ENCODE data around the gene ZNF280C.
"Not testable (repeated sequence)": the region's sequence is repeated elsewhere in the genome, so short reads cannot be mapped to it uniquely, and the experiment has no call there.

Gene ZNF280C

DNA sequence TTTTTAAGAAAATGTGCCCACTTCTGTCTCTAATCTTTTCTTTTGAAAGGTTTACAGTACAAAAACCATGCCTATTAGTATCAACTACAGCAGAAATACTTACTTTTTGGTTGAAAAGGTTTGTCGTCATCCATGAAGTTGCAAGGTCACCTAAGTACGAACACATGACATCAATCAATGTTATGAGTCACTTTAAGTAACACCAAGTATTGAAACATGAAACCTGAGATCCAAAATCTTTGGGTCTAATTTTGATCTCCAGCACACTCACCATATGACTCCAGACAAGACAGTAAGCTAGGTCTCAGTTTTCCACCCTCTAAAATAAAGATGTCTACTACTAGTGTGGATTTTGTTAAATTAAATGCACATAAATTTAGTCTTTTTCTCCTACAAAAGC lies 8.4 kb downstream of the ZNF280C start:
- DNase-seq (ENCODE audit: low read depth in 2 of 2): no peak

DNA sequence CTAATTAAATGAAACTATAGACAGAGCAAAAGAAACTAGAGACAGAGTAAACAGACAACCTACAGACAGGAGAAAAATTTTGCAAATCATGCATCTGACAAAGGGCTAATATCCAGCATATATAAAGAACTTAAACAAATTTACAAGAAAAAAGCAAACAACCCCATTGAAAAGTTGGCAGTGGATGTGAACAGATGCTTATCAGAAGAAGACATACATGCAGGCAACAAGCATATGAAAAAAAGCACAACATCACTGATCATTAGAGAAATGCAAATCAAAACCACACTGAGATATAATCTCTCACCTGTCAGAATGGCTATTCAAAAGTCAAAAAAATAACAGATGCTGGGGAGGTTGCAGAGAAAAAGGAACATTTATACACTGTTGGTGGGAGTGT lies 14.8 kb downstream of the ZNF280C start:
- no peak for DNase-seq (ENCODE audit: low read depth in 2 of 2)

DNA sequence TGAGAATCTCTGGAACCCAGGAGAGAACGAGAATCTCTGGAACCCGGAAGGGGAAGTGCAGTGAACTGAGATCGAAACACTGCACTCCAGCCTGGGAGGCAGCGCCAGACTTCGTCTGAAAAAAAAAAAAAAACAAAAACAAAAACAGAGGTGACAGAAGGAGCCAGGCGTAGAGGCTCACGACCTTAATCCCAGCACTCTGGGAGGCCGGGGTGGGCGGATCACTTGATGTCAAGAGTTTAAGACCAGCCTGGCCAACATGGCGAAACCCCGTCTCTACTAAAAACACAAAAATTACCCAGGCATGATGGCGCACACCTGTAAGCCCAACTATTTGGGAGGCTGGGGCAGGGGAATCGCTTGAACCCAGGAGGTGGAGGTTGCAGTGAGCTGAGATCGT lies 17.0 kb downstream of the ZNF280C start:
- no peak for DNase-seq (ENCODE audit: low read depth in 2 of 2)

DNA sequence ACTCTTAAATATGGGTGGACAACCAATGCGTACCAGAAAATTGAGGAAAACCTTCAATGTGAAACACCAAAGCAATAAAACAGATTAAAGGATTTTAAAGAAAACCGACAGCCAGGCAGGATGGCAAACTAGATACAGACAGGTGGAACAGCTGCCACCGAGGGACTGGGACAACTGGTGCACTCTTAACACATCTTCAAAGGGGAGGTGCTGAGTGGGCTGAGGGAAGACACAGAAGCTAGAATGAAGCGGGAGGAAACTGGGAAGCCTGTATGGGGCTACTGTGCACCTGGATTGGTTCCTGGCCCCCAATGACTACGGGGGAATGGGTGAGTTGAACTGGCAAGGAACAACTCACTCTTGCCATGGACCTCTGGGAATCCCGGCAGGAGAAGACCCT lies 20.7 kb downstream of the ZNF280C start:
- no peak for DNase-seq (ENCODE audit: low read depth in 2 of 2)

DNA sequence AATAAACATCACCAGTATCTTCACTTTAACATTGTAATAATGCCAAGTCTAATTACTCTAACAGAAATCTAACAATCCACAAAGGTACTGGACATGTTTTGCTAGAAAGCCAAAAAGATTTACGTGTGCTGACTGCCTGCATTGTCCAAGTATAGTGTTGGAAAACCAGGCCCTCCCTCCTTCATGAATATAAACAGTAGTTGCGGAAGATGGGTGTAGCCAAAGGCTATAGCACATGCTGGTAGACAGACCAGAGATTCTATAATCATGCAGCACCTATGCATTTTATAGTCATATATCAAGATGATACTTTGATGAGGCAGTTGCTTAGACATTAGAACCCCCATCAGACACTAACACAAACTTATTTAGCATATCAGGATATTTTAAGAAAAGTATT lies 22.6 kb downstream of the ZNF280C start:
- DNase-seq (ENCODE audit: low read depth in 2 of 2): no peak

DNA sequence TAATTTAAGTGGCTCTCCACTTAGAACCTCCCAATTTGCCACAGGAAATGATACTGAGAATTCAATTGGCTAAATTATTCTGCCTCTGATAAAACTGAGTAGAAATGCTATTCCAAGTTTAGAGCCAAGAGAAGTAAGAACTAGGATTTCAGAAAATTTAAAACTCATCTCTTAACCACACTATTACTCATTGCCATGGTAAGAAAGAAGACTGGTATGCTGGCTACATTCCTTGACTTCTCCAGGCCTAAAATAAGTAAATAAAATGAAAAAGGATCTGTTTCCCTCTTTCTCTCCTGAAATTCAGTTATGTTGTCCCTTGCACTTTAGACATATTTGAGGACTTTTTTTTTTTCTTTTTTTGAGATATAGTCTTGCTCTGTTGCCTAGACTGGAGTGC lies 23.3 kb downstream of the ZNF280C start:
- DNase-seq (ENCODE audit: low read depth in 2 of 2): no peak

DNA sequence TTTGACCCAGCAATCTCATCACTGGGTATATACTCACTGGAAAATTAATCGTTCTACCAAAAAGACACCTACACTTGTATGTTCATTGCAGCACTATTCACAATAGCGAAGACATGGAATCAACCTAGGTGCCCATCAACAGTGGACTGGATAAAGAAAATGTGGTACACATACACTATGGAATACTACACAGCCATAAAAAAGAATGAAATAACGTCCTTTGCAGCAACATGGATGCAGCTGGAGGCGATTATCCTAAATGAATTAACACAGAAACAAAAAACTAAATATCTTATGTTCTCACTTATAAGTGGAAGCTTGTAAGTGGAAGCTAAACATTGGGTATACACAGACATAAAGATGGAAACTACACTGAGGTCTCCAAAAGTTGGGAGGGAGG lies 37.5 kb downstream of the ZNF280C start:
- not testable (repeated sequence) for DNase-seq (ENCODE audit: low read depth in 2 of 2)

DNA sequence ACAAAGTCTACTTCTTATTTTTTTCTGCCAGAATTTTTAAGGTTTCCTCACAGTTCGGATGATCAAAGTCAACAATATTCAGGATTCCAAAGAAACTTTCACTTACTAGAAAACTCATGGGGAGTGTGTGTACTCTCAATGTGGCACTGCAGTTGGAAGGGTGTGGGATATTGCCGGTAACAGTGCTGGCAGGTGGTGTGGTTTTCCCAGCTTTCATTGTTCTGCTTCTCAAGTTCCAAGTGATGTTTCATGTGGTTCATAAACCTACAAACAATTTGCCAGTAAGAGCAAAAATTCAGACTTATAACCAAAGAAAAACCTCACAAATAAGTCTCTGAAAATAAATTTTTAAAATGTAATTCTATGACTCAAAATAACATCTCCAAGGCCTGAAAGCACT lies 39.8 kb downstream of the ZNF280C start:
- DNase-seq (ENCODE audit: low read depth in 2 of 2): no peak

DNA sequence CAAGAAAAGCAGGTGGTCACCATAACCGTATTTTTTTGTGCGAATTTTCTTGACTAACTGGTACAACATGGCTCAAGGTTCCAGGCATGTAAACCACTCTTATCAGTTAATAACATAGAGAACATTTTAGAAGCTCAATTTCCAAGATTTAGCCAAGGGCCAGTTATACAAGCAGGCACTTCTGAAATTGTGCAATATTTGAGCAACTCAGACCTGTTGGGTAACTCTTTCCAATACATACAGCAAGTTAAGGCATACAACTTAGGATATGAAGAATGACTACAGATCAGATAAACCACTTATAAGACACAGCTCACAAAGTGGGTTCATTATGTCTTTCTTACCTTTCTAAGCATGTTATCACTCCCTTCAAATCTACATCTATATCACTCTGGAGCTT lies 43.9 kb downstream of the ZNF280C start:
- no peak for DNase-seq (ENCODE audit: low read depth in 2 of 2)

DNA sequence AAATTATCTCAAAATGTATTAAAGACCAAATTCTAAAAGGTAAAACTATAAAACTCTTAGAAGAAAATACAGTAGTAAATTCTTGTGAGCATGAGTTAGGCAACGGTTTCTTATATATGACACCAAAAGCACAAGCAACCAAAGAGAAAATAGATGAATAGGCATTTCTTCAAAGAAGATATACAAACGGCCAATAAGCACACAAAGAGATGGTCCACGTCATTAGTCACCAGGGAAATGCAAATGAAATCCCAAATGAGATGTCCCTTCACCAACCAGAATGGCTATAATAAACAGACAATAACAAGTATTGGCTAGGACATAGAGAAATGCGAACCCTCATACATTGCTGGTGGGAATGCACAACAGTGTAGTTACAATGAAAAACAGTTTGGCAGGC lies 52.4 kb downstream of the ZNF280C start:
- no peak for DNase-seq (ENCODE audit: low read depth in 2 of 2)

DNA sequence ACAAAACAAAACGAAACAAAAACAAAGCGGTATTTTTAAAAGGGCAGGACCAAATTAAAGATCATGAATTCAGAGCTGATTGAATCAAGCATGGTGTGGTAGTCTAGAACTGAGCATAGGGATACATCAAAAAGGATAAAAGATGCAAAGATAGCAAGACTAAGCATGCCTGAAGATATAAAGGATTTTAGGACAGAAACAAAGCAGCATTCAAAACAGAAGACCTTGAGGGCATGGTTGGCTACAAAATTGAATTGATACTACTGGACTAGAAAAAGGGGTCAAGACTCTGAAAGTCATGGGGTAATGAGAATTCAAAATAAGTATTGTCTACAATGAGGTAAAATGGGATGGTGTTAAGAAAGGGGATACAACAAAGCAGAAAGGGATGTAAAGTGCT lies 55.3 kb downstream of the ZNF280C start:
- no peak for DNase-seq (ENCODE audit: low read depth in 2 of 2)

DNA sequence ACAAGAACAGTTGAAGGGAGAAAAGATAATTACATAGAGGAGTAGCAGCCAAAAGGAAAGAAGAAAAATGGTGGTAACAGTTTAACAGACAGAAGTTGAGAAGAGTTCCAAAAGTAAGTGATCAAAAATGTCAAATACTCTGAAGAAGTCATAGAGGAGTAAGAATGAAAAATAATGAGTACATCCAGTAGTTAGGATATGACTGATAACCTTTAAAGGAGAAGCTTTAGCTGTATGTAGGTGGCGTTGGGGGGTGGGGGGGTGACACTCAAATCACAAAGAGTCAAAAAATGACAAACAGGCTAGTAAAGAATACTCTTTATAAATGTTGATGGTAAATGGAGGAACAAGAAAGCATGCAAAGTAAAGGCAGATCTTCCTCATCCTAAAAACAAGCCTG lies 56.3 kb downstream of the ZNF280C start:
- DNase-seq (ENCODE audit: low read depth in 2 of 2): no peak

DNA sequence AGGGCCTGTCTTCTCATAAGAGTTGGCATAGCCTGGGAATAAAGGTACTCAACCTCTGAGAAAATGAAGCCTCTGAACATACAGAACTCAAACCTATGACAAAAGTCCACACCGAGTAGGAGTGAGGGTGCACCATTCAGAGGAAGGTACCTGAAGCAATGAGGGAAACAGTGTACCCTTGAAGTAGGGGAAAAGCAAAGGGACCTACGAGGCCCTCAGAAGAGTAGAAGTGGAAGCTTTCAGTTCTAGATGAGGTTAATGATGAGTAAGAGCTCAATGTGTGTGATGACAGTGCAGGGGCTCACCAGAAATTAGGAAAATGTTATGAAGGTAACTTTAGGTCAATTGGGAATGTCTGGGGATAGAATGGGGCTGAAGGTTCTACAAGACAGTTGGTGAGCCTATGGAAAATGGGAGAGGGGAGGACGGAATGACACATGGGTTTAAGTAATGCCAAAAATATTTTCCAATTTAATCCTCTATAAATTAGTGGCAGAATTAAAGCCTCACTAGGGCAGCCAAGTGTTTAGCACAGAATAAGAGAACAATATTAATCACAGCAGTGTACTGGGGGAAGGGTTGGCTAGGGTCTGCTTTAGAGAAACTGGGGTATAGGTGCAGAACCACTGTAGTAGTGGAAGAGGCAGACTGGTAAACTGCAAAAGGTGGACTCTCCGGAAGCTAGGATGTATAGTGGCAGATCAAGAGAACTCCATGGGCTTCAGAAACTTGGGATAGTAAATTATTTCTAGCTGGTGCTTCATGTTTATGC lies 57.1 kb downstream of the ZNF280C start:
- no peak for DNase-seq (ENCODE audit: low read depth in 2 of 2)

DNA sequence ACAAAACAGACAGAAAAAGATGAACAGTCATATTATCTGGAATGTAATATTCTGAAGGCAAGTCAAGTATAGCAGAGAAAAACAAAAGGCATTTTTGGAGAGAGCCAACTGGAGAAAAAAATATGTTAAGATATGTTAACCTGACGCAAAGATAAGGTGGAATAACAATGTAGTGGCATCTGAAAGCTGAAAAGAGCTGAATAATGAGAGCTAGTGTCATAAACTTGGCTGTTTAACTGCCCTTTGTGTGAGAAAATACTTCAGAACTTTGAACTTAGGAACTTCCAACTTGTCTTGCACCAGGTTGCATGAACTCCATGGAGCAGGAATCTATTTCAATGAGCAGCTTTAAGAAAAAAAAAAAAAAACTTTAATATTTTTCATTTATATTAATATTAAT lies 64.1 kb downstream of the ZNF280C start:
- DNase-seq (ENCODE audit: low read depth in 2 of 2): no peak

DNA sequence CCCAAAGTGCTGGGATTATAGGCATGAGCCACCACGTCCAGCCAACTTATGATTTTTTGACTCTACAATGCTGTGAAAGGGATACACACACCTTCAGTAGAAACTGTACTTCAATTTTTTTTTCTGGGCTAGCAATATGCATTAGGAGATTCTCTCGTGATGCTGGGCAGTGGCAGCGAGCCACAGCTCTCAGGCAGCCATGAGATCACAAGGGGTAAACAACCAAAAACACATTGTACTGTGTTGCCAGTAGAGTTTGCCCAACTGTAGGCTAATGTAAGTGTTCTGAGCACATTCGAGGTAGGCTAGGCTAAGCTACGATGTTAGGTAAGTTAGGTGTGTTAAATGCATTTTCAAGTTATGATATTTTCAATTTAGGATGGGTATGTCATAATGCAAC lies 71.2 kb downstream of the ZNF280C start:
- no peak for DNase-seq (ENCODE audit: low read depth in 2 of 2)

DNA sequence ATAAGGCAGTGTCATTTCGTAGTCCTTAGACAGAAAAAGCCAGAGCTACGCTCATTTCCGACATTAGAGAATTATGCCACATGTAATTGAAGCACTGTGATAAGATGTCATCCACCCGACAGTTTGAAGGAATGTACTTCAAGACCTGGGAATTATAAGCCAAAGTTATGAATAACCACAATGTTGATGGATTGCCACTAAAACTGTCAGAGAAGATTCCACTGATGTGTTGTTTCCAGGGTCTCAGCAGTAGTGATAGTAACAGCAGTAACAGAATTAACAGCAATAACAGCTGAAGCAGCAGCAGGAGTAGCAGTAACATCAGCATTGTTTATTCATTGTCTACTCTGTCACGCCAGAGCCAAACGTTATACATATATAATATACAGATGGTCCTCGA lies 72.2 kb downstream of the ZNF280C start:
- no peak for DNase-seq (ENCODE audit: low read depth in 2 of 2)

DNA sequence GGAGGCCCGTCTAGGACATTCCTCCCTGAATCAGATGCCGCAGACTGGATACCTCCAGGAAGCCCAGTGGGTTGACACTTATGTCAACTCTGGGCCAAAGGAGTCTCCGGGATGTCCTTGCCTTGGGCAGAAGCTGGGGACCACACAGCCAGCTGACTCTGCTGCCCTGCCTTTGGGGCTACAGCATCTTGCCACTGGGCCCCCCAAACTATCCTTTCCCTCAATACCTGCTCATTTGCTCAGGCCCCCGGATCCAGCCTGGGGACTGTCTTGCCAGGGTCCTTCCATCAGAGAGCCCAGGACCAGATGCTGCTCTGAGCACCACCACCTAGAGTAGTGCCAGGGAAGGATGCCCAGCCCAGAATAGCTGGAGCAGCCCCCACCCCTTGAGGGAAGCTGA lies 77.9 kb downstream of the ZNF280C start:
- no peak for DNase-seq (ENCODE audit: low read depth in 2 of 2)

DNA sequence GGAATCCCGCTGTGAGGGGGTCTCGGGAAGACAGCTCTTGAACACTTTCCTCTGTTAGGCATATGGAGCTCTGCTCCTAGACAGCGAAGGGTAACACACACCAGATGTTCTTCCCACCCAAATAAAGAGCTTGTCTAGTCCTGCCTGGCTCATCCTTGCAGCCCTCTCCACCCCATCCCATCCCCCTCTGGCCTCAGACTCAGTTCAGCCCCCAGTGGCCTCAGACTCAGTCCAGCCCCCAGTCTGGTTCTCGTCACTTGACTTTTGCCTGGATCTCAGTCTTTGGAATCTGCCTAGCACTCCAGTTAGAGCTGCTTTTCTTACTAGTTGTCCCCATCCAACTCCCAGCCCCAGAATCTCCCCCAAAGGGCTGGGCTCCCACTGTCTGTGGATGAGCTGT lies 82.0 kb downstream of the ZNF280C start:
- no peak for DNase-seq (ENCODE audit: low read depth in 2 of 2)

DNA sequence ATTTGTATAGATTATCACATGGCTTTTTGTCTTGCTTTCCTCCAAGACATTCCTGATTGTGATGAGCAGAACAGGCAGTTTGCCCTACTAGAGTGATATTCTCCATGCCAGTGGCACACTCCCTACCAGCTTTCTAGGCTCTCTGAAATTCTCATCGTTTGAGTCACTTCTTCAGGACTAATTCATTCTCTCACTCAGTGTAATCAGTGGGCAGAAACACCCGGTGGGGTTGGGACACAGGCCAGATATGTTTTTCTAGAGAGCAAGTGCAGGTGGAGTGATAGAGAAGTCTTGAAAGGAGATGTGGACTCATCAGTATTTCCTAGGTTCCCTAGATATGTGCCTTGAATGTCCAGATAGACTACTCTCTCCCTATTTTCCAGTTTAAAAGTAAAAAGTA lies 83.8 kb downstream of the ZNF280C start:
- DNase-seq (ENCODE audit: low read depth in 2 of 2): no peak

DNA sequence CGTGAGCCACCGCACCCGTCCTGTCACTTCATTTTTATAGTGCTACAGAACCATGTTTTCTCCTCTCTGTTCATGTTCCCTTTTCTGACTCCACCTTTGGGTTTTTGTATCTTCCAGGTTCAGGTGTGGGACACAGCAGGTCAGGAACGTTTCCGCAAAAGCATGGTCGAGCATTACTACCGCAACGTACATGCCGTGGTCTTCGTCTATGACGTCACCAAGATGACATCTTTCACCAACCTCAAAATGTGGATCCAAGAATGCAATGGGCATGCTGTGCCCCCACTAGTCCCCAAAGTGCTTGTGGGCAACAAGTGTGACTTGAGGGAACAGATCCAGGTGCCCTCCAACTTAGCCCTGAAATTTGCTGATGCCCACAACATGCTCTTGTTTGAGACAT lies 84.5 kb downstream of the ZNF280C start:
- no peak for DNase-seq (ENCODE audit: low read depth in 2 of 2)

DNA sequence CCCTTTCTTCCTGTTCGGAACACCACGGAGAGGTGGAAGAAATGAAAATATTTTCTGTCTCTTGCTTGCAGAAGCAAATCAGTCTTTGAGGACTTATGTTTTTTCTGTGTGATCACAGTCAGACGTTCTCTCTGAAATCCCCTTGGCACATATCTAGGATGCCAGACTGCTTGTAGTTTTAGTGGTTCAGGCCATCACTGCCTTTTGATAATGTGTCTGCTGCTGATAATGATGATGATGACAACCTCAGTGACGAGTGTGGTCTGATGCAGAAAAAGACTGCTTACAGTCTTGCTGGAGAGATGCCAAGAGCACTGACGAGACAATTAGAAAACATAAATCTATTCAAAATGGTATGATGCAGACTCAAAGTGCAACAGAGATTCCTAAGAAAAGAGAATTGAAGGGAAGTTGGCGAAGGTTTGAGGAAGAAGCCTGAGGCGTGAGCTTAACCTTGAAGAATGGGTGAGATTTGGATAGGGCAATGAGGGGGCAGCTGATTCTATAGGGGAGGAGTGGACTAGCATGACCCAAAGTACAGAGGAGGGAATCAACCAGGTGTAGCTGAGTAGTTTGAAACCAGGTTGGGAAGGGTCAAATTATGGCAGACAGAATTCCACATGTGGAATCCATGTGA lies 89.0 kb downstream of the ZNF280C start:
- DNase-seq (ENCODE audit: low read depth in 2 of 2): no peak

DNA sequence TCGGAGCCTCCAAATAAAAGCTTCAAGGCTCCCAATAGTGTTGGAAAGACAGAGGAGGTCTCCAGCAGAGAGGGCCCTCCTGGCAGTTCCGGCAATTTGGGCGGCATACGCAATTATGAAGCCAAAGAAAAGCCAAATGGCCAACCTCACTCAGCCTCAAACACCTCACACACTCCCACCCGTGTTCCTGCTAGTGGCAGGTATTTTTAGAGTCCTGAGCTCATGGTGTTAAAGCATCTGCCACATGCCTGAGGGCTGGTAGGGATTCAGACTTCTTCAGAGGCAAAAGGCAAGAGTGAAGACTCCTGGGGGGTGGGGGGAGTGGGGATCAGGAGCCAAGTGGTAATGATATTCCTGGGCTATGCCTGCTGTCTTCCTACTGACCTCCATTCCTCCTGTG lies 89.5 kb downstream of the ZNF280C start:
- DNase-seq (ENCODE audit: low read depth in 2 of 2): no peak

DNA sequence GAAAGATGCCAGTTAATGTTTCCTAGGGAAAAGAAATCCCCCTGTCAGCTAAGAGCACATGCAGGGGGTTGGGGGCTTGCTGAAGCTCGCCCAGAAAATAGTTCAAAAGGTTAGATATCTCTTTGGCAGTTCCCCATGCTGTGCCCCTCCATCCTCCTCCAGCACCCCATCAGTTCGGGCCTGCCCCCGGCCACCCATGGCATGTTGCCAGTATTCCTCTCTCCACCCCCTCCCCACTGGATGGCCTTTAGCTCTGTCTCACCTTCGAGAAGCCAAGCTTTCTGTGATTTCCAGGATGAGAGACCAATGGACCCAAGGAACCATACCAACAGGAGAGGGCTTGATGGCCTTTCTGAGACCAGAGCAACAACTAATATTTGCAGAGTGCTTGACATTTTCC lies 91.8 kb downstream of the ZNF280C start:
- DNase-seq (ENCODE audit: low read depth in 2 of 2): no peak

DNA sequence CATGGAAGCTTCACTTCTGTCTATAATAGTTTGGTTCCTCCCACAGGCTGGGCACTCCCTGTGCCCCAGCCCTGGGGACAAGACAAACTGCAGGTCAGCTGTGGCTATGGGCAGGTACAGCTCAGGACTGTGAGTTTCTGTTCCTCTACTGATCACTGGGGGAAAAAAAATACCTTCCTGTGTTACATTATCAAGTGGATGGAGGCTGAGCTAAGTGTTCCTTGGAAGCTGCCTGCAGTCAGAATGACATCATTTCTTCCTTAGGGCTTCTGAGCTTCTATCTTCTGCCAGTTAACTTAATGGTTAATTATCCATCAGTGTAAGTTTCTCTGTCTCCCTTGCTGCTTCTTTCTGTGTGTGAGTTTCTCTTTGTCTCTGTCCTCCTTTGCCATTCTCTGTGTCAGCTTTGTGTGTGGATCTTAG lies 92.3 kb downstream of the ZNF280C start:
- DNase-seq (ENCODE audit: low read depth in 2 of 2): no peak
